GM19025 (cell line): ENCODE results near the gene OPCML.

Source experiments
- ATAC-seq: cut with Tn5 transposase; IDR thresholded peaks from one replicate; pipeline ENCODE4 v1.9.1; 2021; ENCODE audit warnings: mild to moderate bottlenecking, low read depth, moderate library complexity; ENCODE audit not compliant: unreplicated experiment

The OPCML gene

GRCh38 chr11:132620423-132620822 is 911.9 kb downstream of the OPCML start:
- no peak for ATAC-seq

GRCh38 chr11:132610791-132611190 is 921.5 kb downstream of the OPCML start:
- ATAC-seq, result no peak

GRCh38 chr11:132610216-132610615 is 922.1 kb downstream of the OPCML start:
- no peak for ATAC-seq

- ATAC-seq, result no peak
These were observed 924.7 kb downstream of the OPCML start for GRCh38 chr11:132607575-132607974.

- no peak for ATAC-seq
These were observed 926.3 kb downstream of the OPCML start for GRCh38 chr11:132605825-132606570.

GRCh38 chr11:132604431-132604830 is 927.9 kb downstream of the OPCML start:
- no peak for ATAC-seq

- no peak for ATAC-seq
These were observed 930.4 kb downstream of the OPCML start for GRCh38 chr11:132601875-132602274.

GRCh38 chr11:132595711-132596134 is 936.6 kb downstream of the OPCML start:
- no peak for ATAC-seq

- no peak for ATAC-seq
These were observed 937.1 kb downstream of the OPCML start for GRCh38 chr11:132595246-132595645.

GRCh38 chr11:132590986-132591385 is 941.3 kb downstream of the OPCML start:
- ATAC-seq, result no peak

GRCh38 chr11:132590554-132590953 is 941.7 kb downstream of the OPCML start:
- ATAC-seq, result no peak

- no peak for ATAC-seq
These were observed 942.5 kb downstream of the OPCML start for GRCh38 chr11:132589791-132590190.

GRCh38 chr11:132588366-132588765 is 943.9 kb downstream of the OPCML start:
- ATAC-seq, result no peak

GRCh38 chr11:132587716-132588115 is 944.6 kb downstream of the OPCML start:
- no peak for ATAC-seq

- no peak for ATAC-seq
These were observed 945.5 kb downstream of the OPCML start for GRCh38 chr11:132586801-132587200.

- no peak for ATAC-seq
These were observed 952.5 kb downstream of the OPCML start for GRCh38 chr11:132579634-132580327.

- ATAC-seq, result no peak
These were observed 953.2 kb downstream of the OPCML start for GRCh38 chr11:132579136-132579535.

- no peak for ATAC-seq
These were observed 953.7 kb downstream of the OPCML start for GRCh38 chr11:132578580-132578979.

- ATAC-seq, result no peak
These were observed 955.6 kb downstream of the OPCML start for GRCh38 chr11:132576706-132577105.

GRCh38 chr11:132564091-132564885 is 968.0 kb downstream of the OPCML start:
- ATAC-seq, result no peak

- ATAC-seq, result no peak
These were observed 969.3 kb downstream of the OPCML start for GRCh38 chr11:132563050-132563449.
